GM19193 (cell line): Measurements from ENCODE around the gene SELENOS.

Experiments
- POLR2A ChIP-seq: IDR thresholded peaks from 4 replicates; pipeline ENCODE4 v1.6.1; 2011; ENCODE audit not compliant: insufficient read depth, insufficient read length; ENCODE audit errors: extremely low read depth

Gene SELENOS

DNA sequence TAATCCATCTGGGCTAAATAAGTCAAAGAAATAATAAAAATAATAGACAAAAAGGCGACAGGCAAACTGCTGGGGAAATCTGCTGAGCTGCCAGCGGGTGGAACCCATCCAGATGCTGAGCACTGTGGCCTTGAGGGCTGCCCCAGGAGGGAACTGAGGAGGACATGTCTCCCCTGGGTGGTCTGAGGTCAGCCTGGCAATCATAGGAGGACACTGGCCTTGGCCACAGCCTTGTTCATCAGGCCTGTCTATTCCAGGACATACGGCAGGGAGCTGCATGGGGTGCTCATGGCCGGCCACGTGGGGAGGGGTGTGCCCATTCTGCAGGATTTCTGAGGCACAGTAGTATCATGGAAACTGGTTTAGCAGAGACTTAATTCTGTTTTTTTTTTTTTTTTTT, 39.2 kb upstream of the SELENOS start:
- no peak for TF ChIP-seq POLR2A

DNA sequence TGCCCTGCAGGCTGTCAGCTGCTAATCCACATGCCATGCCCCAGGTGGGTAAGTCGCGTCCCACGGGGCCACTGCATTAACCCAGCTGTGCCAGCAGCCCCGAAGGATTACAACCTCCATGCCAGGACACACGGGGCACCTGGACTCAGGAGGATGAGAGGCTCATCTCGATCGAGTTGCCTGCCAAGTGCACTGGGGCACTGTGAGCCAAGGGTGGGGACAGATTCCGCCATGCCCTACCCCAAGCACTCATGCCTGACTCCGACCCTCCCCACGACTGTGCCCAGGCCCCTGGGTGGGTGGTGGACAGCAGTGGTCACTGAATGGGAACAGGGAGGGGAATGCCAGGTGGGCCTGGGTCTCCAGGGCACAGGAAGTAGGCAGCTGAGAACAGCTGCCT, 38.5 kb upstream of the SELENOS start:
- TF ChIP-seq POLR2A: no peak

DNA sequence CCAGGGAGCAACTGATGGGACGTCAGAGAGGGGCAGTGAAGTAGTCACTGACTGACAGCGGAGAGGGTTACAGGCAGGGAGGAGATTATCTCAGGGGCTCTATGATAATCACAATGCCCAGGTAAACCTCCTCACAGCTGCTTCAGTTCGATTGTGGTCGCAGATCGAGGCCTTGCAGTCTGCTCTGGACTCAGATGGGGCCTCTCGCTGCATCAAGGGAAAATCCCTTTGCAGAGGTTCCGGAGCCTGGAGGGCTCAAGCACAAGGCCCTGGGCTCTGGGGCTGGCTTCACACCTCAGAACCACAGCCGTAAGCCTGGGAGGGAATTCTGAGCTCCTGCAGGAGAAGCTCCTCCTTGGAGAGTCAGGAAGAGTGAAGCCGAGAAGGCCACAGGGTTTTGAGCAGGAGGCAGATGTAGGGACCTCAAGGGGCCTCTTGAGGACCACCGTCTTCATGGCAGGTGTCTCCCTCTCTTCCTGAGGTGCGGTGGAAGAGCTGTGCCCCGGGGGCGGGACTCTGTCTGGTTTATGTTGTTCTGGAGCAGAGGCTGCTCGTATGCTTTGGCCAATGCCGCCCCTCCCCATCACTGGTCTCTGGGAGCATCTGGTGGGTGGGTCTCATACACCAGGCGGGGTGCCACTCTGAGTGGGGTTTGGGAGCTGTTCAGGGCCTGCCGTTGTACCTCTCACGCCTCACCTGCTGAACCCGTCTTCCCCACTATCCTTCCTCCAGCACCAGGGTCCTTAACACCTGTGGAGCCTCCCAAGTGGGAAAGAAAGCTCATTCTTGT, 37.2 kb upstream of the SELENOS start:
- no peak for TF ChIP-seq POLR2A

DNA sequence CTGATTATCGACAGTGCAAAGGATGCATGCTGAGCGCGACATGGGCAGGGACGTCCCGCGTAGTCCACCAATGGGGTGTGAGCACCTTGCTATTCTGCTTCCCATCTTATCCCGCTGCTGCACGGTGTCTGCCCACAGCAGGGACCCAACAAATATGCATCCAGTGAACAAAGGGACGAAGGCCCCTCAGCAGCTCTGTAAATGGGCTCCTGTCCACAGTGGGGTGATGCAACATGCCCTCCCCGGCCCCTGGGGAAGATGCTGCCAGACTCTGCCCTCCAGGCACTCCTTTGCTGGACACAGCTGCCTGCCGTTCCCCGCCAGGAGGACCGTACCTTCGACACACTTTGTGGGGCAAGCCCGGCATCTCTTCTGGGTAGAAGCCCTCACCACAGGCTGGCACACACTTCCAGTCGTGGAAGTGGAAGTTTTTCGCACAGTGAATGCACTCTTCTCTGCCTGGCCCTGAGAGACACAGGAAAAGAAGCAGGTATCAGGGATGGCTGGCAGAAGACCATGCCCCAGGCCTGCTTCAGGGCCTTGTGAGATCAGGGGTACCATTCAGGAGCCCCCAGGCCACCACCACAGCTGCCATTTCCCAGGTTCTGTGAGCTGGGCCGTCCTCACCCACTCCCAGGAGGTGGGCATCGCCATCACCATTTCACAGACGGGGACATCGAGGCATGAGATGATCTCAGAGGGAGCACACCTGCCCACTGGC, 35.9 kb upstream of the SELENOS start:
- TF ChIP-seq POLR2A: no peak

DNA sequence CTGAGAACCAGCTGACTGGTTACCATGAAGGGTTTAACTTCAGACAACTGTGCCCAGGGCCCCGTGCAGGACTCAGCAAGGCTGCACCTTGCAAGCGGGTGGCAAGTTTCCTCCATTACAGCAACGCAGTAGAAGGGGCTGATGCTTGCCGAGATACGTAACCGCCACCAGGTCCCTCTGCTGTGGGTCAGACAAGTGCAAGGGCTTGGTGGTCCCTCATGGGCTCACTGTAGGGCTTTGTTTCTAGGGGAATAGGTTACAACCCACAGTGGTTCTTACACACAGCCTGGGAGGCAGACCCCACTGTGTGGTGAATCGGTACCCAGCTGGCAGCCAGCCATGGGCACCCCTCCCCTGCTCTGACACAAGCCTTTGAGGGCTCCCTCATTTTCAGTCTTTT, 33.2 kb upstream of the SELENOS start:
- no peak for TF ChIP-seq POLR2A

DNA sequence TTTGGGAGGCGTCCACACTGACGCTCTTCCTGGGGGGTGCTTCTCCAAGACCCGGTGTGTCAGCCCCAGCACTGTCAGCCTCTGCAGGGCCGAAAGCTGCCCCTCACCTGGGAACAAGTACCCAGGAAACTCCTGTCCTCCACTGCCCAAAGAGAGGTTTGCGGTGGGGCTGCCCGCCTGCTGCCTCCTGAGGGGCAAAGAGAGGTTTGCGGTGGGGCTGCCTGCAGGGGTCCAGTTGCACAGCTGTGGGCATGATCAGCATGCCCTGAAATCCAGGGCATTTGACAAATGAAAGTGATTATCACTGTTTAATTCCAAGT, 32.8 kb upstream of the SELENOS start:
- TF ChIP-seq POLR2A: no peak

DNA sequence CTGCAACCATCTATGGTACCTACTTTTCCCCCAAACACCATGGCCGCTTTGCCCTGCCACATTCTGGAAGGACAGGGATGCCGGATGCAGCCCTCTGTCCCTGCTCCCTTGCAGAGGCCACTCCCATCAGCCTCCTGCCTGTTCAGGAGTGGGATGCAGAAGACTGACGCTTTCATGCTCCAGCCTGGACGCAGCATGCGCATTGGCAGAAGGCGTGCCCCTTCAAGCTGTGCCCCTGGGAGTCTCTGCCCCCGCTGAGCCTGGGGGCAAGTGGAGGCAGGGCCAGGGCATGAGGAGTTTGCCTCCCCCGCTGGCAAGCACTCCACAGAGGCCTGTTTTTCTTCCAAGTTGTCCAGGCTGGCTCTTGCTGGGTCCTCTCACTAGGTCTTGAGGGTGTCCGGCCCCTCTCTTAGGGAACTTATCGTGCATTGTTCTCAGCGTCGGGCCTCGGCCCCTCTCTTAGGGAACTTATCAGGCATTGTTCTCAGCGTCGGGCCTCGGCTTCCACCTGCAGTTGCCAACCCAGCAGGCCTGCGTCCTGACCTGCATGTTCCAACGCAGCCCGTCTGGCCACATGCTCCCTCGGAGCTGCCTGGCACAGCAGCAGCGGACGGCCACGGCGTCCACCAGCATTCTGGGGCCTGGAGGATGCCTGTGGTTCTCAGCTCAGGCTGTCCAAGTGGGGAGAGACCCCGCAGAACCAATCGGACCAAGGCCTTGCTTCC, 32.3 kb upstream of the SELENOS start:
- no peak for TF ChIP-seq POLR2A

DNA sequence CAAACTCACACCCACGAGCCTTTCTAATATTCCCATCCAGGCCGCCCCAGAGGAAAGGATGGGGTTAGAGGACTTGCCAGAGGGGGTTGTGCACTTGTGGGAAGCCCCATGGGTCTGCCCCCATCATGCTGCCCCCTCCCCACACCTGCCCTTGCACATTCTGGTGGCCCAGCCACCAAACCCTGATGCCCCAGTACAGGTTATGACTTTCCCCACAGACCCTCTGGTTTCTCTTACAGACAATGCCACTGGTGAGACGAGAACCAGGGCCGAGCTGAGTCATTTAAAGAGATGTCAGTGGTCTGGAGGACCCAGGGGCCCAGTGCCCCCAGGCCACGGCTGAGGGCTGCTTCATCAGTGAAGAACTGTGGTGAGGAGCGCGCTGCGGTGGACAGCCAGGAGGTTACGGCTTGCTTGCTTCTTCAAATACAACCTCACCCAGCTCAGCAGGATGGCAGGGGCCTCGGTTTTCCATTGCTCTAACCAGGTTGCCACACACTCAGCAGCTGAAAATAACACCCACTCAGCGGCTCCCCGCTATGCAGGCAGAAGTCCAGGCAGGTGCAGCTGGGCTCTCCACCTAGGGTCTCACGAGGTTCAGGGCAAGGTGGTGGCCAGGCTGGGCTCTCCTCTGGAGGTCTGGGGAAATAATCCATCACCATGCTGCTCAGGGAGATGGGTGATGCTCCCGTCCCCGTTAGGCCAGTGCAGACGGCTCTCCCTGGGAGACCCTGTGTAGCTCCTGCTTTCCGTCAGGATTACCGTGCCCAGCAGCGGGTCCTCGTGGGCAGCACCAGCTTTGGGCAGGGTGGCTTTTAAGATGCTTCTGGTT, 31.5 kb upstream of the SELENOS start:
- TF ChIP-seq POLR2A: no peak

DNA sequence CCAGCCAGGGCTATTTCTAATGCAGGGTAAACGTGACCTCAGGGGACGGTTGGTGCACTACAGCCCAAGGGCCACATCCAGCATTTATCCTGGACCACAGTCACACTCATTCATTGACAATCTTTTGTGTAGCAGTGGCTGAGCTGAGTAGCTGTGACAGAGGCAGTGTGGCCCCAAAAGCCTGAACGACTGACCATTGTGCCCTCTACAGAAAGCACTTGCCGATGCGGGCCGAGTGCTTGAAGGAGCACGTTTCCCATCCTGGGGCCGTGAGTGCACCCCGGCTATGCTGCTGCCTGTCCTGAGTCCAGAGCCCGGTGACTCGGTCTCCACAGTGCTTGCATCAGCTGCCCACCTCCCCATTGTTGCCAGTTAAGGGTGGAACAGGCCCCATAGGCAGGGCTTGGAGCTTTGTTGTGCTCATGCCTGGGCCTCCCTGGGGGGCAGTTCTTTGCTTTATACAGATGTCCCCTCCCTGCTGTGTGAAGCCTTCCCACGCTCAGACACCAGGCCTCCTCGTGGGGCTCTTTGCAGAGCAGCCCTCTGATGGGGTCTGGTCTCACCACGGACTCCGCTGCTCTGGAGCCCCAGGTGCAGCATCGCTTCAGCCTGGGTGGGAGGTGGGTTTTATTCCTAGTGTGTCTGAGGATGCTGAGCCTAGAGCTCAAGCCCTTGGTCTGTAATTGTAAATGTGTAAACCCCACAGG, 30.8 kb upstream of the SELENOS start:
- no peak for TF ChIP-seq POLR2A

DNA sequence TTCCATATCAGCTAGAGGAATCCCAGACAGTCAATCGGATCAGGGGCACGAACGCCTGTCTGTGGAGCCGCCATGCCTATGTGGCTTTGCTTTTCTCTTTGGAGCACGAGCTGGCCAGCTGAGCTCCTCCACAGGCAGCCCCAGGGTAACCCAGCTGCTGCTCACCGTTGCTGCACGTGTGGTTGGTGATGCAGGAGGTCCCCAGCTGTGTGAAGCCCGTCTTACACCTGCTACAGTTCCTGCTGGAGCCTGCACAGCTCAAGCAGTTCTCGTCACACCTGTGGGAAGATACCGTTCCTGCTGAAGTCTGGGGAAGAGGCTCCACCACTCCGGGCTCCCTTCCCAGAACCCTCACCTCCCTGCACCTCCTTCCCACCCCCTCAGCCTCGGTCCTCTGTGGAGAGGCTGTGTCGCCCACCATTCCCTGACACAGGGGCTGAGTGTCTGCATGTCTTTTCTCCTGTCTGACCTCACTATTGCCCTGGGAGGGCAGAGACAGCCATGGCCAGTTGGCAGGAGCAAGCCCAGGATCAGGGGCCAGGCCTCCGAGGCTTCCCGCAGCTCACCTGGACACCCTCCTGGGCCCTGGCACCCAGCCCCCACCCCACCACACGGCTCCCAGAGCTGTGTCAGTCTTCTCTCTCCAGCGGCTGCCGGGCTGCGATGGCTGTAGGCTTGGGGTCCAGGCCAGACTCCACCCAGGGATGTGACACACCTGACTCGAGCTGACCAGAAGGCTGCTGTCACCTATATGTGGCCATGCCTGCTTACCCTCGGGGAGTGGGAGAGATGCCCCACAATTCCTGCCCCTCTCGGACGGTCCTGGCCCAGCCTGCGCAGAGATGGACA, 30.0 kb upstream of the SELENOS start:
- no peak for TF ChIP-seq POLR2A

DNA sequence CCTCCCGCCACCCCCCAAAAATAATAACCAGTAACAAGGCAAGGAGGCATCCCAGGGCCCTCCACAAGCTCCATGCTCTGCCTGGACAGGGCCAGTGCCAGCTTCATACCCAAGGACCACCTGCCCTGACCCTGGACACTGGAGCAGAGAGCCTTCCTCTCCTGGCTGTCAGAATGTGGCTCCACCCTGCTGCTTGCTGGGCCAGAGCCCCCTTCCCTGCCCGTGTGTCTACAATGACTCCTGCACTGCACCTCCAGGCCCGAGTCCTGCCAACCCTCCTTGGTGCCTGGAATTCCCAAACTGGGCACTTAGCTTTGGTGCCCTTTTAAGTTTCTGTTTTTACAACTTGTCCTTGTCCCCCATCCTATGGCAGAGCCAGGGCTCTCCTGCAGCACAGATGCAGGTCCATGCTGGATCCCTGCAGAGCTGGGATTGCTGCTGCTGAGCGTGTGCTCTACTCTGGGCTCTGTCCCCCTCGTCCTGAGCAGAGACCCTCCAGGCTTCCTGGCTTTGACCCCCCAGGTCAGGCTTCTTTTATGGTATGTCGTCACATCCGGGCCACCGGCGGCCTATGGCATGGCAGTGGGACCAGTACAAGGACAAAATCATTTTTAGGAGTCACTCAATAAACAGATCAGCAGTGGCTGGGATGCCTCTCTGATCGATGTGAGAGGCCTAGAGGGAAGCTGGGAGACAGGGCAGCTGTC, 29.2 kb upstream of the SELENOS start:
- TF ChIP-seq POLR2A: no peak

DNA sequence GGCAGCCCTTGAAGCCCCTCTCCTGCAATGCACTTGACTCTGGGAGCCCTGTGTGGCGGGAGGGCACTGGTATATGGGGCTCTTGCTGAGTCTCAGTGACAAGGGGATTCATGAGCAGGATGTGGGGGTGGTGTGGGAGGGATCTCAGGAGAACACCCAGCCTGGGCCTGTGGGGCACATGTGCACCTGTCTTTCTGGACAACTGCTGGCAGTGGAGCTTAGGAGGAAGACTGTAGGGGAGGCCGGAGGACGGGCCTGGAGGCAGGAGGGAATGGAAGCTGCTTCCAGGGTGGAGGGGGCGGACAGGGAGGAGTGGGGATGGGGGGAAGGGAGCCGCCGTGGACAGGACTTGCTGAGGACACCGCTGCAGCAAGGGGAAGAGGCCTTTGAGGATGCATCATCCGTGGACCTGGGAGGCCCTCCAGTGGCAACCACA, 28.6 kb upstream of the SELENOS start:
- TF ChIP-seq POLR2A: no peak

DNA sequence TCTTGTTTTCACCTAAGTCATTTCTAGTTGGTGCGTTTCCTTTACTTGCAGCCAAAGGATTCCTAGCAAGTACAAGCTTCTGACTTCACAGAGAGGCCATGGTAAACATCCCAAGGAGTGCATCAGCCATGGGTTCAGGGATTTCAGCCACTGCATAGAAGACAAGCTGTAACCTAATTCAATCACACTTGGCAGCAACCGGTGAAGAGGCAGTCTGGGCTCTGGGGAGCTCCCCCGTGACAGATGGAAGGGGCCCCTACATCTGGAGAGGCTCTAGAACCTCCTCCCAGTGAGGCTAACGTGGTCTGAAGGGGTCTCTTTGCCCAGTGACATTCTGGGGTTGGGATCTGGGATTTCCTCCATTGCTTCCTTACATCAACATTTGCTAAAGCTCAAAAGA, 26.1 kb upstream of the SELENOS start:
- no peak for TF ChIP-seq POLR2A
